ENCODE results near the gene AFG3L2. TPM values are rescaled to one million over a fixed set of nuclear protein-coding genes. Genes with fewer than 3 reads are reported as not detected.

The AFG3L2 gene
- total RNA-seq, 6 experiments from 2014 or later, result 30.2 to 47.7 (median 36.3) TPM

GRCh38 chr18:12321333-12321732, 55.7 kb downstream of the AFG3L2 start:
- Histone ChIP-seq H3K27ac (no peak overlapping the region), H3K36me3 (peaks cover 0 to 21% (median 11%) of the 10 kb centered on the region in 4 donors), H3K4me3 (no peak overlapping the region), H3K9me3 (no peaks in the 10 kb centered on the region), H3K4me1 (no peaks in the 10 kb centered on the region), H3K27me3 (no peaks in the 10 kb centered on the region)
- intact Hi-C loops (cut with DNase I), result no loop called here
- no peak for DNase-seq
- ATAC-seq, result no peak
- TF ChIP-seq CTCF (IDR thresholded peaks at IDR 0.05) (no peak), POLR2A (IDR thresholded peaks at IDR 0.05) (no peak)
- 56% methylated on average over 3 of the region's 4 CpGs for WGBS (ENCODE audit: insufficient coverage, low coverage, low lambda C conversion rate, missing lambda C conversion rate)

GRCh38 chr18:12318857-12319256, 58.2 kb downstream of the AFG3L2 start:
- WGBS (ENCODE audit: insufficient coverage, low coverage, low lambda C conversion rate, missing lambda C conversion rate), result 70% methylated on average over 2 of the region's 5 CpGs
- no peaks in the 10 kb centered on the region for H3K9me3 ChIP-seq
- H3K4me1 ChIP-seq, result no peaks in the 10 kb centered on the region
- TF ChIP-seq POLR2A (IDR thresholded peaks at IDR 0.05), result no peak
- no peak for TF ChIP-seq CTCF (IDR thresholded peaks at IDR 0.05)
- H3K4me3 ChIP-seq, result no peak overlapping the region
- peaks cover 0 to 6% (median 0%) of the 10 kb centered on the region in 4 donors for H3K36me3 ChIP-seq
- intact Hi-C loops (cut with DNase I), result no loop called here
- ATAC-seq (no peak), DNase-seq (no peak)
- H3K27me3 ChIP-seq, result no peaks in the 10 kb centered on the region
- no peak overlapping the region for H3K27ac ChIP-seq

- H3K27me3 ChIP-seq, result no peaks in the 10 kb centered on the region
- H3K4me3 ChIP-seq, result no peak overlapping the region
- ATAC-seq, result peak in 1 of 4 donors; percentile 27
- H3K9me3 ChIP-seq, result no peaks in the 10 kb centered on the region
- 40% methylated on average over 1 of the region's 5 CpGs for WGBS (ENCODE audit: insufficient coverage, low coverage, low lambda C conversion rate, missing lambda C conversion rate)
- no peak for DNase-seq
- no peaks in the 10 kb centered on the region for H3K4me1 ChIP-seq
- no peak overlapping the region for H3K27ac ChIP-seq
- intact Hi-C loops (cut with DNase I), result no loop called here
- no peak for TF ChIP-seq POLR2A (IDR thresholded peaks at IDR 0.05)
- peaks cover 0 to 5% (median 0%) of the 10 kb centered on the region in 4 donors for H3K36me3 ChIP-seq
These were observed 58.7 kb downstream of the AFG3L2 start for GRCh38 chr18:12318334-12318697.

DNA sequence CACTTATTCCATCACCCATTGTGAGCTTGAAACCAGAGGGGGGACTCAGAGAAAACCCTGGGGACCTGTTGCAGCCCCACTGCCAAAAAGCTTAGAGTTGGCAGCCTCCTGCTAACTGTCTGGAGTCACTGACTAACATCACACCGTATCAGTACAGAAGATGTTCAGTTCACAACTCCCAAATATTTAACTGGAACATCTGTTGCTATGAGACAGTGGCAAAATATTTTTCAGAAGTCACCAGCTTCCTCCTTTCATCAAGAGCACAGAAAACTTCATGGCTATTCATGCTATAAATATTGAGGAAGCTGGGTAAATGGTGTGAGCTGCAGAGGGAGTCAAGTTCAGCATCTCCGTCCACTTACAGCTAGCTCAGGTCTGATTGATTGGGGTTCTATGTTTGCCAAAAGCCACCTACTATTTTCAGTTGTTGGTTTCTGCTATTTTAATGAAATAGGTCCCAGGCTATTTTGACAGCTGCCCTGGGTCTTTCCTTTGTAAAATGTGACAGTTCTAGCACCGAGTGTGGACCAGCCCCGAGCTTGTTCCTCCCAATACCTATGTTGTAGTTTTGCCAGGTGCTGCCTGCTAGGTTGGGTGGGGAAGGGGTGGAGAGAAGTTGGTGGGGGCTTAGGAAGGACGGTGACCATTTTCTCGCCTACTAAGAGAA, 59.2 kb downstream of the AFG3L2 start:
- no peak overlapping the region for H3K27ac ChIP-seq
- TF ChIP-seq CTCF (IDR thresholded peaks at IDR 0.05) (no peak), POLR2A (IDR thresholded peaks at IDR 0.05) (no peak)
- no peaks in the 10 kb centered on the region for H3K27me3 ChIP-seq
- ATAC-seq, result peak in 2 of 4 donors; percentile 21 to 40
- no peak for DNase-seq
- no peaks in the 10 kb centered on the region for H3K4me1 ChIP-seq
- H3K4me3 ChIP-seq, result no peak overlapping the region
- no peaks in the 10 kb centered on the region for H3K36me3 ChIP-seq
- no peaks in the 10 kb centered on the region for H3K9me3 ChIP-seq
- WGBS (ENCODE audit: insufficient coverage, low coverage, low lambda C conversion rate, missing lambda C conversion rate), result 37% methylated on average over 5 of the region's 6 CpGs
- intact Hi-C loops (cut with DNase I), result no loop called here

DNA sequence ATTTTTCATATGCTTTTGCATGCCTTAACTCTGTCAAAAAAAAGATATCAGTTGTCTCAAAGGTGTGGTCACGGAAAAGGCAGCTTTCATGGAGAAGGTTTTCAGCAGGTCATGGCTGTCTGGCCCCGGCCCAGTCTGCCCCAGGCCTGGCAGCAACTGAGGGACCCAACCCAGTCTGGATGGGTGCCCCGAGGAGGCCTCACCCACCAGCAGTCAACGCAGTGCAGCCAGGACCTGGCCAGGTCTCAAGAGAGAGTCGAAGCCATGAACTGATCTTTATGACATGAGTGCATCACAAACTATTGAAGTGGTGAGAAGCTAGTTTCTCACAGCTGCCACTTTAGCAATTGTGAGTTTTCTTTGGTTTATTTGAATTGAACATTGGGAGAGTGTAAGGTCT, 61.1 kb downstream of the AFG3L2 start:
- Histone ChIP-seq H3K27me3 (no peaks in the 10 kb centered on the region), H3K4me1 (no peaks in the 10 kb centered on the region), H3K36me3 (no peaks in the 10 kb centered on the region), H3K4me3 (no peak overlapping the region), H3K27ac (no peak overlapping the region), H3K9me3 (no peaks in the 10 kb centered on the region)
- DNase-seq (no peak), ATAC-seq (peak in 2 of 4 donors; percentile 12 to 16)
- WGBS (ENCODE audit: insufficient coverage, low coverage, low lambda C conversion rate, missing lambda C conversion rate), result 50% methylated on average over 3 of the region's 5 CpGs
- intact Hi-C loops (cut with DNase I), result no loop called here
- TF ChIP-seq POLR2A (IDR thresholded peaks at IDR 0.05) (no peak), CTCF (IDR thresholded peaks at IDR 0.05) (no peak)

Data from right lobe of liver (tissue), 6 donors.